ENCODE data around the gene WDR4. TPM values are rescaled to one million over a fixed set of nuclear protein-coding genes. Genes with fewer than 3 reads are reported as not detected.

Gene WDR4
- total and polyA plus RNA-seq, 2 of the 13 experiments (the other 11 are each of a cell fraction or from before 2014, with no cell fraction given), result 11.3 to 14.4 TPM

- TF ChIP-seq ZFP36 (IDR thresholded peaks at IDR 0.05; ENCODE audit: borderline replicate concordance, low read depth, low read length, partially characterized antibody), result no peak
- no peak for TF ChIP-seq RFXAP (CRISPR knock-in tag; IDR thresholded peaks at IDR 0.05; ENCODE audit: borderline replicate concordance)
- TF ChIP-seq SIN3B (IDR thresholded peaks at IDR 0.05; ENCODE audit: low read length), result no peak
- no peak for TF ChIP-seq ZNF207 (IDR thresholded peaks at IDR 0.05; ENCODE audit: borderline replicate concordance)
- no peak for TF ChIP-seq U2AF1 (optimal IDR thresholded peaks at IDR 0.05; ENCODE audit: low read depth, low read length)
- no peak for TF ChIP-seq AHDC1 (CRISPR knock-in tag; IDR thresholded peaks at IDR 0.05; ENCODE audit: borderline replicate concordance)
- no peak for TF ChIP-seq ZBTB3 (CRISPR knock-in tag; IDR thresholded peaks at IDR 0.05; ENCODE audit: borderline replicate concordance, low read depth)
- TF ChIP-seq HDAC6 (IDR thresholded peaks at IDR 0.05; ENCODE audit: low read depth, low read length), result no peak
- no peak for TF ChIP-seq CENPT (CRISPR knock-in tag; IDR thresholded peaks at IDR 0.05; ENCODE audit: low read depth)
- TF ChIP-seq JUNB (CRISPR knock-in tag; IDR thresholded peaks at IDR 0.05; ENCODE audit: borderline replicate concordance), result no peak
- TF ChIP-seq ZFYVE20 (CRISPR knock-in tag; IDR thresholded peaks at IDR 0.05; ENCODE audit: borderline replicate concordance, low read depth), result no peak
- TF ChIP-seq BRF2 (CRISPR knock-in tag; IDR thresholded peaks at IDR 0.05), result no peak
- no peak for TF ChIP-seq RBM22 (optimal IDR thresholded peaks at IDR 0.05; ENCODE audit: low read length)
These were observed 32.2 kb downstream of the WDR4 start (continued) for GRCh38 chr21:42847051-42847707.

Measured in HepG2 (cell line).